ENCODE data around the gene TM7SF2.
A peak's percentile ranks its signal among the peaks of the same experiment; 100 is the strongest.

Gene TM7SF2

GRCh38 chr11:65132988-65133700 is 21.5 kb downstream of the TM7SF2 start:
- in situ Hi-C loops (cut with HindIII; ENCODE audit: low pct_ligation_motif_present, low sequenced_read_pairs), result no loop called here
- peak overlapping the region; percentile 100 for H3K27ac ChIP-seq
- H3K4me3 ChIP-seq (ENCODE audit: low read depth, low read length), result peak overlapping the region; percentile 94
- H3K27me3 ChIP-seq (replicated peaks), result no peaks in the 10 kb centered on the region
- no peak for DNase-seq
- no peak for TF ChIP-seq CTCF (IDR thresholded peaks at IDR 0.05; ENCODE audit: low read depth, low read length, missing control alignments)
- H3K36me3 ChIP-seq (replicated peaks), result peaks cover 45% of the 10 kb centered on the region

GRCh38 chr11:65133724-65134123 is 22.1 kb downstream of the TM7SF2 start:
- Histone ChIP-seq H3K27me3 (replicated peaks) (no peaks in the 10 kb centered on the region), H3K4me3 (ENCODE audit: low read depth, low read length) (peak overlapping the region; percentile 94), H3K27ac (peak overlapping the region; percentile 100), H3K36me3 (replicated peaks) (peaks cover 40% of the 10 kb centered on the region)
- TF ChIP-seq CTCF (IDR thresholded peaks at IDR 0.05; ENCODE audit: low read depth, low read length, missing control alignments), result no peak
- in situ Hi-C loops (cut with HindIII; ENCODE audit: low pct_ligation_motif_present, low sequenced_read_pairs), result no loop called here
- no peak for DNase-seq

- H3K36me3 ChIP-seq (replicated peaks), result peaks cover 33% of the 10 kb centered on the region
- H3K27ac ChIP-seq, result peak within 1 kb of the TSS; percentile 100
- no peak for TF ChIP-seq CTCF (IDR thresholded peaks at IDR 0.05; ENCODE audit: low read depth, low read length, missing control alignments)
- in situ Hi-C loops (cut with HindIII; ENCODE audit: low pct_ligation_motif_present, low sequenced_read_pairs), result no loop called here
- H3K27me3 ChIP-seq (replicated peaks), result no peaks in the 10 kb centered on the region
- DNase-seq, result peak; percentile 79
- peak within 1 kb of the TSS; percentile 94 for H3K4me3 ChIP-seq (ENCODE audit: low read depth, low read length)
Measured at GRCh38 chr11:65134240-65134951, 22.7 kb downstream of the TM7SF2 start, which contains the start of gene SYVN1. SYVN1 (minus strand) TSS chr11:65134519; CDS start chr11:65133601, 918 bp downstream.

GRCh38 chr11:65134952-65135632 is 23.4 kb downstream of the TM7SF2 start:
- TF ChIP-seq CTCF (IDR thresholded peaks at IDR 0.05; ENCODE audit: low read depth, low read length, missing control alignments), result no peak
- Histone ChIP-seq H3K36me3 (replicated peaks) (peaks cover 26% of the 10 kb centered on the region), H3K27ac (peak overlapping the region; percentile 100), H3K27me3 (replicated peaks) (no peaks in the 10 kb centered on the region), H3K4me3 (ENCODE audit: low read depth, low read length) (peak overlapping the region; percentile 94)
- in situ Hi-C loops (cut with HindIII; ENCODE audit: low pct_ligation_motif_present, low sequenced_read_pairs), result no loop called here
- peak; percentile 95 for DNase-seq

GRCh38 chr11:65135633-65136145 is 24.0 kb downstream of the TM7SF2 start:
- peaks cover 23% of the 10 kb centered on the region for H3K36me3 ChIP-seq (replicated peaks)
- H3K27ac ChIP-seq, result no peak overlapping the region
- TF ChIP-seq CTCF (IDR thresholded peaks at IDR 0.05; ENCODE audit: low read depth, low read length, missing control alignments), result no peak
- no peaks in the 10 kb centered on the region for H3K27me3 ChIP-seq (replicated peaks)
- in situ Hi-C loops (cut with HindIII; ENCODE audit: low pct_ligation_motif_present, low sequenced_read_pairs), result no loop called here
- H3K4me3 ChIP-seq (ENCODE audit: low read depth, low read length), result peak overlapping the region; percentile 94
- DNase-seq, result no peak
